Measurements from ENCODE around the gene SRC. TPM values are rescaled to one million over a fixed set of nuclear protein-coding genes. Genes with fewer than 3 reads are reported as not detected.

Gene SRC
- total RNA-seq, 4 donors from 2014 or later, result 30.6 to 54.7 (median 45.0) TPM

- Histone ChIP-seq H3K4me3 (no peak overlapping the region), H3K27me3 (no peaks in the 10 kb centered on the region), H3K27ac (no peak overlapping the region), H3K9me3 (no peaks in the 10 kb centered on the region), H3K36me3 (peaks cover 0 to 59% of the 10 kb centered on the region in 2 donors), H3K4me1 (peaks cover 0 to 22% (median 13%) of the 10 kb centered on the region in 3 donors)
- 73 to 91% methylated on average over 2 to 7 of the region's 25 CpGs for WGBS, 2 donors (ENCODE audit: low coverage in 1 of 2)
- no peak for ATAC-seq
- no peak for TF ChIP-seq CTCF (IDR thresholded peaks at IDR 0.05)
- no peak for TF ChIP-seq POLR2AphosphoS5 (IDR thresholded peaks at IDR 0.05)
- TF ChIP-seq EP300 (IDR thresholded peaks at IDR 0.05), result no peak
- no peak for TF ChIP-seq POLR2A (IDR thresholded peaks at IDR 0.05)
Observed at GRCh38 chr20:37385659-37386504, 39.9 kb downstream of the SRC start.

- Histone ChIP-seq H3K27ac (no peak overlapping the region), H3K9me3 (no peaks in the 10 kb centered on the region), H3K4me1 (peaks cover 0 to 22% (median 13%) of the 10 kb centered on the region in 3 donors), H3K27me3 (no peaks in the 10 kb centered on the region), H3K4me3 (no peak overlapping the region), H3K36me3 (peaks cover 0 to 67% of the 10 kb centered on the region in 2 donors)
- ATAC-seq, result no peak
- no peak for TF ChIP-seq POLR2AphosphoS5 (IDR thresholded peaks at IDR 0.05)
- TF ChIP-seq POLR2A (IDR thresholded peaks at IDR 0.05), result no peak
- no peak for TF ChIP-seq EP300 (IDR thresholded peaks at IDR 0.05)
- TF ChIP-seq CTCF (IDR thresholded peaks at IDR 0.05), result no peak
- 87 to 89% methylated on average over 3 to 5 of the region's 20 CpGs for WGBS, 2 donors (ENCODE audit: low coverage in 1 of 2)
Observed at GRCh38 chr20:37386505-37387251, 40.7 kb downstream of the SRC start.

- H3K27ac ChIP-seq, result no peak overlapping the region
- H3K4me3 ChIP-seq, result no peak overlapping the region
- H3K9me3 ChIP-seq, result no peaks in the 10 kb centered on the region
- TF ChIP-seq POLR2A (IDR thresholded peaks at IDR 0.05), result no peak
- no peak for TF ChIP-seq POLR2AphosphoS5 (IDR thresholded peaks at IDR 0.05)
- no peak for TF ChIP-seq EP300 (IDR thresholded peaks at IDR 0.05)
- TF ChIP-seq CTCF (IDR thresholded peaks at IDR 0.05), result no peak
- peaks cover 0 to 77% of the 10 kb centered on the region in 2 donors for H3K36me3 ChIP-seq
- WGBS, 2 donors (ENCODE audit: low coverage in 1 of 2), result 83 to 88% methylated on average over 3 to 8 of the region's 13 CpGs
- ATAC-seq, result no peak
- H3K4me1 ChIP-seq, result peaks cover 0 to 22% (median 13%) of the 10 kb centered on the region in 3 donors
- H3K27me3 ChIP-seq, result no peaks in the 10 kb centered on the region
Observed at GRCh38 chr20:37387519-37388269, 41.8 kb downstream of the SRC start.

- Histone ChIP-seq H3K36me3 (peaks cover 0 to 89% of the 10 kb centered on the region in 2 donors), H3K4me1 (peaks cover 0 to 27% (median 11%) of the 10 kb centered on the region in 3 donors), H3K9me3 (no peaks in the 10 kb centered on the region), H3K27ac (no peak overlapping the region), H3K4me3 (no peak overlapping the region), H3K27me3 (no peaks in the 10 kb centered on the region)
- WGBS, 2 donors (ENCODE audit: low coverage in 1 of 2), result 81 to 83% methylated on average over 1 to 9 of the region's 9 CpGs
- TF ChIP-seq EP300 (IDR thresholded peaks at IDR 0.05) (no peak), POLR2AphosphoS5 (IDR thresholded peaks at IDR 0.05) (no peak), CTCF (IDR thresholded peaks at IDR 0.05) (no peak), POLR2A (IDR thresholded peaks at IDR 0.05) (no peak)
- no peak for ATAC-seq
Observed at GRCh38 chr20:37388831-37389230, 42.9 kb downstream of the SRC start.

Measured in gastroesophageal sphincter (tissue), 4 donors.